ENCODE data around the gene RPTOR. TPM values are rescaled to one million over a fixed set of nuclear protein-coding genes. Genes with fewer than 3 reads are reported as not detected.

The RPTOR gene
- total RNA-seq, 1 experiment from 2014 or later, result 25.1 TPM

GRCh38 chr17:80950466-80951120 lies 406.0 kb downstream of the RPTOR start:
- Histone ChIP-seq H4K91ac (ENCODE audit: insufficient read length, low read depth, low read length) (no peak overlapping the region), H4K20me1 (ENCODE audit: control insufficient read depth, insufficient read depth, insufficient read length) (no peaks in the 10 kb centered on the region), H3K4me2 (ENCODE audit: insufficient read depth, insufficient read length, low read length) (no peak overlapping the region), H4K8ac (replicated peaks; ENCODE audit: insufficient read length, low read depth, low read length) (no peak overlapping the region), H3K27me3 (ENCODE audit: insufficient read depth, low read length) (no peaks in the 10 kb centered on the region), H2AK5ac (ENCODE audit: insufficient read length, low read length) (no peak overlapping the region), H2BK120ac (ENCODE audit: low read depth, low read length, poor library complexity, severe bottlenecking) (no peak overlapping the region), H3K14ac (ENCODE audit: insufficient read depth, low read length) (no peak overlapping the region), H3K79me1 (ENCODE audit: insufficient read depth, low read depth, low read length, poor library complexity, severe bottlenecking) (no peaks in the 10 kb centered on the region), H3K9ac (ENCODE audit: extremely low read depth, insufficient read length, low read length) (no peak overlapping the region), H2BK5ac (ENCODE audit: insufficient read length, low read length) (no peak overlapping the region), H3T11ph (ENCODE audit: low read length) (no peak overlapping the region), H3K4ac (ENCODE audit: low read depth, low read length) (no peak overlapping the region), H3K23ac (ENCODE audit: insufficient read length, low read depth, low read length) (no peak overlapping the region), H3K9me3 (ENCODE audit: control insufficient read depth, low read depth, low read length) (no peaks in the 10 kb centered on the region), H3K23me2 (ENCODE audit: insufficient read length, low read depth, low read length, poor library complexity, severe bottlenecking) (no peaks in the 10 kb centered on the region), H2BK20ac (ENCODE audit: low read depth, low read length, poor library complexity, severe bottlenecking) (no peak overlapping the region), H3K79me2 (ENCODE audit: insufficient read depth, low read length) (no peaks in the 10 kb centered on the region), H2AFZ (ENCODE audit: low read length) (no peak overlapping the region), H3K18ac (ENCODE audit: insufficient read length, low read depth, low read length) (no peak overlapping the region), H4K5ac (ENCODE audit: insufficient read length, low read depth, low read length) (no peak overlapping the region), H3K4me1 (ENCODE audit: insufficient read depth, low read length) (no peaks in the 10 kb centered on the region), H2BK15ac (ENCODE audit: low read depth, low read length) (no peak overlapping the region), H3K27ac (ENCODE audit: insufficient read length, low read depth, low read length) (no peak overlapping the region), H2BK12ac (ENCODE audit: insufficient read length, low read depth, low read length) (no peak overlapping the region), H3K56ac (ENCODE audit: insufficient read length, low read depth, low read length) (no peak overlapping the region)
- TF ChIP-seq, protein P1, sequence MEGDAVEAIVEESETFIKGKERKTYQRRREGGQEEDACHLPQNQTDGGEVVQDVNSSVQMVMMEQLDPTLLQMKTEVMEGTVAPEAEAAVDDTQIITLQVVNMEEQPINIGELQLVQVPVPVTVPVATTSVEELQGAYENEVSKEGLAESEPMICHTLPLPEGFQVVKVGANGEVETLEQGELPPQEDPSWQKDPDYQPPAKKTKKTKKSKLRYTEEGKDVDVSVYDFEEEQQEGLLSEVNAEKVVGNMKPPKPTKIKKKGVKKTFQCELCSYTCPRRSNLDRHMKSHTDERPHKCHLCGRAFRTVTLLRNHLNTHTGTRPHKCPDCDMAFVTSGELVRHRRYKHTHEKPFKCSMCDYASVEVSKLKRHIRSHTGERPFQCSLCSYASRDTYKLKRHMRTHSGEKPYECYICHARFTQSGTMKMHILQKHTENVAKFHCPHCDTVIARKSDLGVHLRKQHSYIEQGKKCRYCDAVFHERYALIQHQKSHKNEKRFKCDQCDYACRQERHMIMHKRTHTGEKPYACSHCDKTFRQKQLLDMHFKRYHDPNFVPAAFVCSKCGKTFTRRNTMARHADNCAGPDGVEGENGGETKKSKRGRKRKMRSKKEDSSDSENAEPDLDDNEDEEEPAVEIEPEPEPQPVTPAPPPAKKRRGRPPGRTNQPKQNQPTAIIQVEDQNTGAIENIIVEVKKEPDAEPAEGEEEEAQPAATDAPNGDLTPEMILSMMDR (conservative IDR thresholded peaks at IDR 0.05), result no peak
- no CpG with 5 or more reads among the region's 17 CpGs for WGBS (ENCODE audit: extremely low coverage, insufficient read length, low lambda C conversion rate)
- no peak for DNase-seq
- H3K9me3 Mint-ChIP-seq, result no peaks in the 10 kb centered on the region
- peaks cover 1% of the 10 kb centered on the region; the same call in 1 of the 2 replicates for H3K27me3 Mint-ChIP-seq (ENCODE audit: low read depth)
- peaks cover 0 to under 1% of the 10 kb centered on the region in 2 experiments; a peak in 1 of 4 replicates for H3K4me1 Mint-ChIP-seq
- no peak overlapping the region for H3K27ac Mint-ChIP-seq
- peaks cover 14 to 25% (median 16%) of the 10 kb centered on the region in 3 experiments for H3K36me3 Mint-ChIP-seq (ENCODE audit: insufficient read depth in 1 of 3, low read depth in 3 of 3)
- no peak overlapping the region for H3K4me3 Mint-ChIP-seq

Data from H9 (cell line).